WTC11 (cell line): ENCODE results near the gene PSORS1C1. TPM values are rescaled to one million over a fixed set of nuclear protein-coding genes. Genes with fewer than 3 reads are reported as not detected.

Experiments used
- ATAC-seq: fragments of 200-7000 bp; cut with Tn5 transposase; 2 replicates; pipeline ENCODE4 v1.10.0; 2021; ENCODE audit warnings: mild to moderate bottlenecking, moderate library complexity
- CTCF ChIA-PET: fragments of 300-600 bp; sonication (Branson Sonifier 250); formaldehyde crosslinking; loops from one replicate; lab custom pipeline; 2021; ENCODE audit warnings: antibody characterized with exemption; lab: Charles Lee
- POLR2A ChIA-PET: fragments of 350-600 bp; sonication (Branson Sonifier 250); formaldehyde crosslinking; loops from one replicate; lab custom pipeline; 2021; ENCODE audit warnings: antibody characterized with exemption; lab: Charles Lee
- DNase-seq: peaks from one replicate; pipeline ENCODE4 v3.0.0; 2021; ENCODE audit warnings: low spot score
- H3K27ac Mint-ChIP-seq: 2 replicates; pipeline ENCODE4 v1.8.0; 2021; ENCODE audit warnings: mixed read lengths
- H3K27me3 Mint-ChIP-seq: 2 replicates; pipeline ENCODE4 v1.8.0; 2021; ENCODE audit warnings: low read depth, mild to moderate bottlenecking, moderate library complexity, mixed read lengths
- H3K36me3 Mint-ChIP-seq: 2 replicates; pipeline ENCODE4 v1.8.0; 2021; ENCODE audit warnings: mixed read lengths
- H3K4me1 Mint-ChIP-seq: 2 replicates; pipeline ENCODE4 v1.8.0; 2022; ENCODE audit warnings: mixed read lengths
- H3K4me3 Mint-ChIP-seq: 2 replicates; pipeline ENCODE4 v1.8.0; 2021; ENCODE audit warnings: mild to moderate bottlenecking, moderate library complexity, mixed read lengths
- H3K9me3 Mint-ChIP-seq: 2 replicates; pipeline ENCODE4 v1.8.0; 2021; ENCODE audit warnings: mixed read lengths
- ATF6 ChIP-seq: sonication (generic); formaldehyde crosslinking; IDR thresholded peaks from 2 replicates; pipeline ENCODE4 v1.8.1; 2023; ENCODE audit warnings: mild to moderate bottlenecking, missing genetic modification reagents
- CREB1 ChIP-seq: sonication (generic); formaldehyde crosslinking; IDR thresholded peaks from 2 replicates; pipeline ENCODE4 v1.8.0; 2023; ENCODE audit warnings: mild to moderate bottlenecking, missing genetic modification reagents
- ELF4 ChIP-seq: sonication (generic); formaldehyde crosslinking; IDR thresholded peaks from 2 replicates; pipeline ENCODE4 v1.8.1; 2022; ENCODE audit warnings: low read depth, mild to moderate bottlenecking, moderate library complexity, missing genetic modification reagents
- ERG ChIP-seq: fragments of 250-450 bp; sonication (Bioruptor Pico); IDR thresholded peaks from 2 replicates; pipeline ENCODE4 v1.8.0; 2021; ENCODE audit warnings: mild to moderate bottlenecking
- FOXJ3 ChIP-seq: sonication (generic); formaldehyde crosslinking; IDR thresholded peaks from 2 replicates; pipeline ENCODE4 v1.9.0; 2021; ENCODE audit warnings: missing genetic modification reagents, mild to moderate bottlenecking, borderline replicate concordance
- GTF2I ChIP-seq: fragments of 250-450 bp; sonication (Bioruptor Pico); conservative IDR thresholded peaks from 2 replicates; pipeline ENCODE4 v1.4.0; 2021; ENCODE audit warnings: mild to moderate bottlenecking
- IRF2 ChIP-seq: sonication (generic); formaldehyde crosslinking; IDR thresholded peaks from 2 replicates; pipeline ENCODE4 v1.8.0; 2022; ENCODE audit warnings: low read depth, missing genetic modification reagents, borderline replicate concordance
- JUN ChIP-seq: sonication (generic); formaldehyde crosslinking; IDR thresholded peaks from 2 replicates; pipeline ENCODE4 v1.8.0; 2023; ENCODE audit warnings: mild to moderate bottlenecking, missing genetic modification reagents
- MYBL2 ChIP-seq: sonication (generic); formaldehyde crosslinking; IDR thresholded peaks from 2 replicates; pipeline ENCODE4 v1.8.1; 2023; ENCODE audit warnings: mild to moderate bottlenecking, moderate library complexity, missing genetic modification reagents
- PRDM15 ChIP-seq: sonication (generic); formaldehyde crosslinking; IDR thresholded peaks from 2 replicates; pipeline ENCODE4 v1.8.0; 2022; ENCODE audit warnings: missing genetic modification reagents
- ZNF317 ChIP-seq: sonication (generic); formaldehyde crosslinking; IDR thresholded peaks from 2 replicates; pipeline ENCODE4 v1.8.1; 2023; ENCODE audit warnings: low read depth, mild to moderate bottlenecking, moderate library complexity, missing genetic modification reagents, borderline replicate concordance
- ZNF512 ChIP-seq: sonication (generic); formaldehyde crosslinking; IDR thresholded peaks from 2 replicates; pipeline ENCODE4 v1.8.1; 2022; ENCODE audit warnings: missing genetic modification reagents, borderline replicate concordance
- total RNA-seq: library from RNA; stranded (reverse); gene quantifications from 3 replicates; pipeline ENCODE4 v1.2.3, GENCODE V29; 2021
- TF ChIP-seq, protein P1 (sequence below): sonication (generic); formaldehyde crosslinking; IDR thresholded peaks from 2 replicates; pipeline ENCODE4 v1.8.0; 2023; ENCODE audit warnings: mild to moderate bottlenecking, missing genetic modification reagents
- TF ChIP-seq, protein P2 (sequence below): sonication (generic); formaldehyde crosslinking; IDR thresholded peaks from 2 replicates; pipeline ENCODE4 v1.8.0; 2022; ENCODE audit warnings: mild to moderate bottlenecking, missing genetic modification reagents
- TF ChIP-seq, protein P3 (sequence below): sonication (generic); formaldehyde crosslinking; conservative IDR thresholded peaks from 2 replicates; pipeline ENCODE4 v1.8.1; 2023; ENCODE audit warnings: mild to moderate bottlenecking, low read depth, missing genetic modification reagents, moderate library complexity
- TF ChIP-seq, protein P4 (sequence below): sonication (generic); formaldehyde crosslinking; IDR thresholded peaks from 2 replicates; pipeline ENCODE4 v1.8.1; 2022; ENCODE audit warnings: low read depth, mild to moderate bottlenecking, moderate library complexity, missing genetic modification reagents, borderline replicate concordance

Gene PSORS1C1
- total RNA-seq, 1 experiment from 2014 or later = 0.66 TPM

- no peak for ATAC-seq
- no peaks in the 10 kb centered on the region for H3K9me3 Mint-ChIP-seq
- no peak for DNase-seq
- peaks cover 32% of the 10 kb centered on the region for H3K4me1 Mint-ChIP-seq
- TF ChIP-seq, protein P1, sequence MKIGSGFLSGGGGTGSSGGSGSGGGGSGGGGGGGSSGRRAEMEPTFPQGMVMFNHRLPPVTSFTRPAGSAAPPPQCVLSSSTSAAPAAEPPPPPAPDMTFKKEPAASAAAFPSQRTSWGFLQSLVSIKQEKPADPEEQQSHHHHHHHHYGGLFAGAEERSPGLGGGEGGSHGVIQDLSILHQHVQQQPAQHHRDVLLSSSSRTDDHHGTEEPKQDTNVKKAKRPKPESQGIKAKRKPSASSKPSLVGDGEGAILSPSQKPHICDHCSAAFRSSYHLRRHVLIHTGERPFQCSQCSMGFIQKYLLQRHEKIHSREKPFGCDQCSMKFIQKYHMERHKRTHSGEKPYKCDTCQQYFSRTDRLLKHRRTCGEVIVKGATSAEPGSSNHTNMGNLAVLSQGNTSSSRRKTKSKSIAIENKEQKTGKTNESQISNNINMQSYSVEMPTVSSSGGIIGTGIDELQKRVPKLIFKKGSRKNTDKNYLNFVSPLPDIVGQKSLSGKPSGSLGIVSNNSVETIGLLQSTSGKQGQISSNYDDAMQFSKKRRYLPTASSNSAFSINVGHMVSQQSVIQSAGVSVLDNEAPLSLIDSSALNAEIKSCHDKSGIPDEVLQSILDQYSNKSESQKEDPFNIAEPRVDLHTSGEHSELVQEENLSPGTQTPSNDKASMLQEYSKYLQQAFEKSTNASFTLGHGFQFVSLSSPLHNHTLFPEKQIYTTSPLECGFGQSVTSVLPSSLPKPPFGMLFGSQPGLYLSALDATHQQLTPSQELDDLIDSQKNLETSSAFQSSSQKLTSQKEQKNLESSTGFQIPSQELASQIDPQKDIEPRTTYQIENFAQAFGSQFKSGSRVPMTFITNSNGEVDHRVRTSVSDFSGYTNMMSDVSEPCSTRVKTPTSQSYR (CRISPR knock-in tag) = no peak
- TF ChIP-seq PRDM15 (CRISPR knock-in tag) (no peak), ATF6 (CRISPR knock-in tag) (no peak), MYBL2 (no peak), ZNF512 (no peak), CREB1 (no peak), ERG (no peak), FOXJ3 (CRISPR knock-in tag) (no peak), ELF4 (CRISPR knock-in tag) (no peak), ZNF317 (no peak), IRF2 (CRISPR knock-in tag) (no peak), GTF2I (CRISPR knock-in tag) (no peak), JUN (CRISPR knock-in tag) (no peak)
- TF ChIP-seq, protein P2, sequence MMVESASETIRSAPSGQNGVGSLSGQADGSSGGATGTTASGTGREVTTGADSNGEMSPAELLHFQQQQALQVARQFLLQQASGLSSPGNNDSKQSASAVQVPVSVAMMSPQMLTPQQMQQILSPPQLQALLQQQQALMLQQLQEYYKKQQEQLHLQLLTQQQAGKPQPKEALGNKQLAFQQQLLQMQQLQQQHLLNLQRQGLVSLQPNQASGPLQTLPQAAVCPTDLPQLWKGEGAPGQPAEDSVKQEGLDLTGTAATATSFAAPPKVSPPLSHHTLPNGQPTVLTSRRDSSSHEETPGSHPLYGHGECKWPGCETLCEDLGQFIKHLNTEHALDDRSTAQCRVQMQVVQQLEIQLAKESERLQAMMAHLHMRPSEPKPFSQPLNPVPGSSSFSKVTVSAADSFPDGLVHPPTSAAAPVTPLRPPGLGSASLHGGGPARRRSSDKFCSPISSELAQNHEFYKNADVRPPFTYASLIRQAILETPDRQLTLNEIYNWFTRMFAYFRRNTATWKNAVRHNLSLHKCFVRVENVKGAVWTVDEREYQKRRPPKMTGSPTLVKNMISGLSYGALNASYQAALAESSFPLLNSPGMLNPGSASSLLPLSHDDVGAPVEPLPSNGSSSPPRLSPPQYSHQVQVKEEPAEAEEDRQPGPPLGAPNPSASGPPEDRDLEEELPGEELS (CRISPR knock-in tag) = no peak
- TF ChIP-seq, protein P3, sequence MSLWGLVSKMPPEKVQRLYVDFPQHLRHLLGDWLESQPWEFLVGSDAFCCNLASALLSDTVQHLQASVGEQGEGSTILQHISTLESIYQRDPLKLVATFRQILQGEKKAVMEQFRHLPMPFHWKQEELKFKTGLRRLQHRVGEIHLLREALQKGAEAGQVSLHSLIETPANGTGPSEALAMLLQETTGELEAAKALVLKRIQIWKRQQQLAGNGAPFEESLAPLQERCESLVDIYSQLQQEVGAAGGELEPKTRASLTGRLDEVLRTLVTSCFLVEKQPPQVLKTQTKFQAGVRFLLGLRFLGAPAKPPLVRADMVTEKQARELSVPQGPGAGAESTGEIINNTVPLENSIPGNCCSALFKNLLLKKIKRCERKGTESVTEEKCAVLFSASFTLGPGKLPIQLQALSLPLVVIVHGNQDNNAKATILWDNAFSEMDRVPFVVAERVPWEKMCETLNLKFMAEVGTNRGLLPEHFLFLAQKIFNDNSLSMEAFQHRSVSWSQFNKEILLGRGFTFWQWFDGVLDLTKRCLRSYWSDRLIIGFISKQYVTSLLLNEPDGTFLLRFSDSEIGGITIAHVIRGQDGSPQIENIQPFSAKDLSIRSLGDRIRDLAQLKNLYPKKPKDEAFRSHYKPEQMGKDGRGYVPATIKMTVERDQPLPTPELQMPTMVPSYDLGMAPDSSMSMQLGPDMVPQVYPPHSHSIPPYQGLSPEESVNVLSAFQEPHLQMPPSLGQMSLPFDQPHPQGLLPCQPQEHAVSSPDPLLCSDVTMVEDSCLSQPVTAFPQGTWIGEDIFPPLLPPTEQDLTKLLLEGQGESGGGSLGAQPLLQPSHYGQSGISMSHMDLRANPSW (CRISPR knock-in tag) = no peak
- TF ChIP-seq, protein P4, sequence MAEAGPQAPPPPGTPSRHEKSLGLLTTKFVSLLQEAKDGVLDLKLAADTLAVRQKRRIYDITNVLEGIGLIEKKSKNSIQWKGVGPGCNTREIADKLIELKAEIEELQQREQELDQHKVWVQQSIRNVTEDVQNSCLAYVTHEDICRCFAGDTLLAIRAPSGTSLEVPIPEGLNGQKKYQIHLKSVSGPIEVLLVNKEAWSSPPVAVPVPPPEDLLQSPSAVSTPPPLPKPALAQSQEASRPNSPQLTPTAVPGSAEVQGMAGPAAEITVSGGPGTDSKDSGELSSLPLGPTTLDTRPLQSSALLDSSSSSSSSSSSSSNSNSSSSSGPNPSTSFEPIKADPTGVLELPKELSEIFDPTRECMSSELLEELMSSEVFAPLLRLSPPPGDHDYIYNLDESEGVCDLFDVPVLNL = no peak
- TF ChIP-seq, all 79 proteins: peak for 0
- ChIA-PET CTCF (interaction anchor here (0.6 to 2.2 kb wide), 5 partner anchors 9 to 485 kb away, joined by 3 to 13 read pairs (median 3); no protein-coding TSS in a partner anchor), POLR2A (interaction anchor here (0.6 kb wide), 1 partner anchor 36 kb away, joined by 3 read pairs; no protein-coding TSS in a partner anchor)
- H3K4me3 Mint-ChIP-seq = no peak overlapping the region
- no peaks in the 10 kb centered on the region for H3K36me3 Mint-ChIP-seq
- H3K27me3 Mint-ChIP-seq = peaks cover 4% of the 10 kb centered on the region
- no peak overlapping the region for H3K27ac Mint-ChIP-seq
Observed at GRCh38 chr6:31135710-31136109, 21.1 kb downstream of the PSORS1C1 start.
